ENCODE results near the gene PRICKLE3.

GRCh38 chrX:49198540-49199314, 12.6 kb upstream of the PRICKLE3 start:
- TF ChIP-seq CTCF (IDR thresholded peaks at IDR 0.05) (no peak), POLR2A (IDR thresholded peaks at IDR 0.05) (no peak)
